ENCODE measurements around the gene ATF5. TPM values are rescaled to one million over a fixed set of nuclear protein-coding genes. Genes with fewer than 3 reads are reported as not detected.

Gene ATF5
- total and polyA plus RNA-seq, 2 of the 8 experiments (the other 6 are each of a cell fraction or from before 2014, with no cell fraction given) = 6.2 to 13.1 TPM

DNA sequence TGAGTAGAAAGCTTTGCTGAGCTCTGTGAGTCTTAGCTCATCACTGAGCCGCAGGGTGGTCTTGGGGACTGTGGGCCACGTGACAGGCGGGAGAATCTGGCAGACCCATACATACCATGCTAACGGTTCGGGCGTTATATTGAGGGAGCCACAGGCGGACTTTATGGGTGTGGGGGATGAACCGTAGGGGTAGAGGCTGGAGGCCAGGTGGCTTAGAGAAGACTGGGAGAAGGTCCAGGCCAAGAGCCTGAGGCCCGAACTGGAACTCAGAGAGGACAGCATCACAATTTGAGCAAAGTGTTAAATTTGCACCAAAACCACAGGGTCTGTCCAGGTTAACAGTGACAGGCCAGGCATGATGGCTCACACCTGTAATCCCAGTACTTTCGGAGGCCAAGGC, 15.3 kb upstream of the ATF5 start:
- DNase-seq (ENCODE audit: low read depth in 1 of 2, low spot score in 2 of 2) = no peak
- Histone ChIP-seq H4K20me1 (replicated peaks in 1 of 2; ENCODE audit: control insufficient read depth in 1 of 2, insufficient read depth in 2 of 2, low read length in 2 of 2) (peaks cover 44 to 51% of the 10 kb centered on the region in 2 experiments), H3K23me2 (ENCODE audit: low read depth, low read length) (no peaks in the 10 kb centered on the region), H3K36me3 (ENCODE audit: control insufficient read depth in 2 of 4, insufficient read depth in 4 of 4, low read length in 3 of 4) (peaks cover 20 to 44% (median 36%) of the 10 kb centered on the region in 4 experiments; a peak in 7 of 8 replicates), H3K27ac (ENCODE audit: low read depth, low read length) (no peak overlapping the region), H3K56ac (replicated peaks; ENCODE audit: insufficient read length, low read depth, low read length) (no peak overlapping the region), H3K4ac (replicated peaks; ENCODE audit: insufficient read length, low read depth, low read length) (no peak overlapping the region), H2BK5ac (ENCODE audit: low read depth, low read length) (no peak overlapping the region), H3K4me1 (replicated peaks in 1 of 4; ENCODE audit: control insufficient read depth in 3 of 4, insufficient read depth in 4 of 4, low read length in 3 of 4) (no peaks in the 10 kb centered on the region), H3K4me3 (ENCODE audit: extremely low read depth in 1 of 4, insufficient read depth in 2 of 4, low read depth in 3 of 4, low read length in 4 of 4) (no peak overlapping the region), H2BK20ac (ENCODE audit: low read length) (no peak overlapping the region), H3K14ac (ENCODE audit: insufficient read length) (no peak overlapping the region), H2AFZ (ENCODE audit: low read length) (no peak overlapping the region), H3K27me3 (replicated peaks in 1 of 4; ENCODE audit: control insufficient read depth in 3 of 4, extremely low read depth in 1 of 4, insufficient read depth in 3 of 4, low read length in 3 of 4) (no peaks in the 10 kb centered on the region; a peak in 1 of 7 replicates), H2BK12ac (ENCODE audit: low read depth, low read length) (no peak overlapping the region), H3K79me2 (ENCODE audit: control insufficient read depth in 1 of 2, insufficient read depth in 2 of 2, low read length in 2 of 2) (peaks cover 0 to 68% of the 10 kb centered on the region in 2 experiments; a peak in 2 of 4 replicates), H4K5ac (ENCODE audit: insufficient read length, low read depth, low read length) (no peak overlapping the region), H2AK5ac (ENCODE audit: low read depth, low read length) (no peak overlapping the region), H3K23ac (ENCODE audit: insufficient read length) (no peak overlapping the region), H4K91ac (replicated peaks; ENCODE audit: insufficient read length, low read length) (no peak overlapping the region), H3K9ac (replicated peaks in 1 of 4; ENCODE audit: extremely low read depth in 1 of 4, low read depth in 3 of 4, low read length in 3 of 4) (no peak overlapping the region), H2BK120ac (replicated peaks; ENCODE audit: low read depth, low read length) (no peak overlapping the region), H3K79me1 (ENCODE audit: low read depth, low read length) (peaks cover 16% of the 10 kb centered on the region), H2BK15ac (ENCODE audit: low read length) (no peak overlapping the region), H4K8ac (ENCODE audit: extremely low read depth, insufficient read depth, low read length) (no peak overlapping the region), H3K4me2 (ENCODE audit: insufficient read depth in 1 of 2, low read depth in 2 of 2, low read length in 2 of 2) (no peak overlapping the region), H3K18ac (ENCODE audit: extremely low read depth, low read length) (no peak overlapping the region), H3K9me3 (ENCODE audit: insufficient read depth in 2 of 2, low read depth in 1 of 2, low read length in 1 of 2) (no peaks in the 10 kb centered on the region)
- no peak for FAIRE-seq
- ChIA-PET POLR2A (ENCODE audit: partially characterized antibody) (interaction anchor here (0.7 to 19.2 kb wide), 7 partner anchors 10 to 361 kb away, joined by 3 to 373 read pairs (median 3); partner anchors contain the start of genes AKT1S1, ATF5, NUP62 and TBC1D17), CTCF (ENCODE audit: partially characterized antibody) (interaction anchor here (0.7 to 3.0 kb wide), 14 partner anchors 9 to 222 kb away, joined by 3 to 18 read pairs (median 4); partner anchors contain the start of gene ATF5)
- 95% methylated on average over 10 of the region's 10 CpGs; no CpG with 5 or more reads in 1 of the 2 experiments for WGBS, 2 experiments (ENCODE audit: extremely low coverage in 1 of 2, insufficient coverage in 1 of 2, insufficient read length in 1 of 2, insufficient replicate concordance in 2 of 2, low coverage in 1 of 2, low lambda C conversion rate in 2 of 2, missing lambda C conversion rate in 1 of 2)
- TF ChIP-seq BRCA1 (IDR thresholded peaks at IDR 0.05; ENCODE audit: low read depth, low read length) (no peak), TAF1 (IDR thresholded peaks at IDR 0.05; ENCODE audit: low read depth, low read length) (no peak), CHD1 (IDR thresholded peaks at IDR 0.05; ENCODE audit: low read depth, low read length) (no peak), EP300 (IDR thresholded peaks at IDR 0.05; ENCODE audit: borderline replicate concordance in 1 of 2, low read depth in 2 of 2, low read length in 2 of 2) (no peak)

Measured in H1 (cell line).